Transverse colon (tissue), 4 donors: Measurements from ENCODE around the gene ULBP3.

Experiments used
- CTCF ChIP-seq, 5 experiments: fragments of 200-600 bp in 3 of 5; fragments of 450-650 bp in 2 of 5; sonication (generic) in 3 of 5; IDR thresholded peaks; 1 replicate in 2 of 5; 2 replicates in 3 of 5; pipeline ENCODE4 v1.5.1; 2016 to 2017; ENCODE audit warnings: antibody characterized with exemption in 5 of 5, inconsistent platforms in 3 of 5, mild to moderate bottlenecking in 2 of 5, moderate library complexity in 1 of 5
- POLR2A ChIP-seq: fragments of 450-650 bp; IDR thresholded peaks from one replicate; pipeline ENCODE4 v1.6.1; 2016; ENCODE audit warnings: antibody characterized with exemption, mild to moderate bottlenecking, moderate library complexity
- POLR2AphosphoS5 ChIP-seq, 3 donors: sonication (generic); formaldehyde crosslinking; IDR thresholded peaks; one replicate each; pipeline ENCODE4 v1.6.1; 2016; ENCODE audit warnings: antibody characterized with exemption in 3 of 3

GRCh38 chr6:150068151-150068550 is 770 bp downstream of the ULBP3 start:
- TF ChIP-seq CTCF (IDR thresholded peaks at IDR 0.05) (no peak), POLR2AphosphoS5 (IDR thresholded peaks at IDR 0.05) (no peak), POLR2A (no peak)
